ENCODE measurements around the gene EPB41L2.
"Not testable (repeated sequence)": the region's sequence is repeated elsewhere in the genome, so short reads cannot be mapped to it uniquely, and the experiment has no call there.

The EPB41L2 gene

GRCh38 chr6:130947464-130947863 is 115.6 kb downstream of the EPB41L2 start:
- in situ Hi-C loops (cut with HindIII; ENCODE audit: low sequenced_read_pairs) = no loop called here
- no peak overlapping the region for H3K4me3 ChIP-seq (ENCODE audit: low read depth, low read length)
- DNase-seq (ENCODE audit: low read depth) = no peak
- no peak for TF ChIP-seq CTCF (IDR thresholded peaks at IDR 0.05; ENCODE audit: low read depth, low read length, missing control alignments)

- no peak overlapping the region for H3K4me3 ChIP-seq (ENCODE audit: low read depth, low read length)
- in situ Hi-C loops (cut with HindIII; ENCODE audit: low sequenced_read_pairs) = no loop called here
- no peak for TF ChIP-seq CTCF (IDR thresholded peaks at IDR 0.05; ENCODE audit: low read depth, low read length, missing control alignments)
- peak; percentile 37 for DNase-seq (ENCODE audit: low read depth)
Measured at GRCh38 chr6:130946076-130946475, 117.0 kb downstream of the EPB41L2 start.

- no peak overlapping the region for H3K4me3 ChIP-seq (ENCODE audit: low read depth, low read length)
- no peak for DNase-seq (ENCODE audit: low read depth)
- in situ Hi-C loops (cut with HindIII; ENCODE audit: low sequenced_read_pairs) = no loop called here
- no peak for TF ChIP-seq CTCF (IDR thresholded peaks at IDR 0.05; ENCODE audit: low read depth, low read length, missing control alignments)
Measured at GRCh38 chr6:130945401-130945919, 117.6 kb downstream of the EPB41L2 start.

- in situ Hi-C loops (cut with HindIII; ENCODE audit: low sequenced_read_pairs) = no loop called here
- no peak for TF ChIP-seq CTCF (IDR thresholded peaks at IDR 0.05; ENCODE audit: low read depth, low read length, missing control alignments)
- no peak overlapping the region for H3K4me3 ChIP-seq (ENCODE audit: low read depth, low read length)
- DNase-seq (ENCODE audit: low read depth) = no peak
Measured at GRCh38 chr6:130944486-130944885, 118.6 kb downstream of the EPB41L2 start.

GRCh38 chr6:130943738-130944137 is 119.3 kb downstream of the EPB41L2 start:
- no peak for TF ChIP-seq CTCF (IDR thresholded peaks at IDR 0.05; ENCODE audit: low read depth, low read length, missing control alignments)
- no peak for DNase-seq (ENCODE audit: low read depth)
- in situ Hi-C loops (cut with HindIII; ENCODE audit: low sequenced_read_pairs) = no loop called here
- no peak overlapping the region for H3K4me3 ChIP-seq (ENCODE audit: low read depth, low read length)

- H3K4me3 ChIP-seq (ENCODE audit: low read depth, low read length); in situ Hi-C loops (cut with HindIII; ENCODE audit: low sequenced_read_pairs); DNase-seq (ENCODE audit: low read depth): not testable (repeated sequence)
Measured at GRCh38 chr6:130942752-130943151, 120.3 kb downstream of the EPB41L2 start.

GRCh38 chr6:130937942-130938604 is 125.0 kb downstream of the EPB41L2 start:
- in situ Hi-C loops (cut with HindIII; ENCODE audit: low sequenced_read_pairs) = no loop called here
- DNase-seq (ENCODE audit: low read depth) = no peak
- no peak for TF ChIP-seq CTCF (IDR thresholded peaks at IDR 0.05; ENCODE audit: low read depth, low read length, missing control alignments)
- no peak overlapping the region for H3K4me3 ChIP-seq (ENCODE audit: low read depth, low read length)

Data from astrocyte of the cerebellum (primary cell).